ENCODE results near the gene SP5. TPM values are rescaled to one million over a fixed set of nuclear protein-coding genes. Genes with fewer than 3 reads are reported as not detected.

SP5 gene
- total and polyA plus RNA-seq, 2 donors (not counting 1 experiment from before 2014, with no cell fraction given), result not detected

DNA sequence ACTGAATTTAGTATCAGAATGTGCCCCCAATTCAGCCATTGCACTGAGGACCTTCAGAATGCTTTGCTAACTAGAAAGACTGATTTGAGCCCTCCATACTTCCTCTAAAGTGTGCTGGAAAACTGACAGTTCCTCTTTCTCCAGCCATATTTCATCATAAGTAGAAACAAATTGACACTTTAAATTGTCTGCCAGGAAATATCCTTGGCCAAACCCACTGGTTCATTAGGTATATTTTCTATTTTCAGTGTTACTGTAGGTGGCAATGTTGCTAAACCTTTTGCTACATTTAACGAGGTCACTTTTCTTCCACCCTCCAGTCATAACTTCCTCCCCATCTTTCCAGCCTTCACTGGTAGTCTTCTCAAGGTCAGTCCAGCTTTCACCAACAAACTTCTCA is 21.5 kb downstream of the SP5 start:
- Histone ChIP-seq H3K36me3 (replicated peaks in 1 of 2; ENCODE audit: control extremely low read depth in 1 of 2, control insufficient read depth in 1 of 2, extremely low read depth in 1 of 2, insufficient read depth in 2 of 2, low read length in 1 of 2) (no peaks in the 10 kb centered on the region), H2AFZ (ENCODE audit: insufficient read depth, low read depth, low read length, poor library complexity, severe bottlenecking) (no peak overlapping the region), H3K79me2 (ENCODE audit: control insufficient read depth, insufficient read depth, low read length) (no peaks in the 10 kb centered on the region), H4K20me1 (ENCODE audit: control insufficient read depth, insufficient read depth, low read length, poor library complexity, severe bottlenecking) (no peaks in the 10 kb centered on the region), H3K4me1 (ENCODE audit: control insufficient read depth in 2 of 2, insufficient read depth in 2 of 2, low read length in 2 of 2) (no peaks in the 10 kb centered on the region), H3K4me3 (ENCODE audit: control extremely low read depth in 1 of 5, extremely low read depth in 1 of 5, insufficient read depth in 1 of 5, low read depth in 2 of 5, low read length in 4 of 5) (no peak overlapping the region), H3K4me2 (replicated peaks; ENCODE audit: low read depth, low read length, poor library complexity, severe bottlenecking) (no peak overlapping the region), H3K27me3 (replicated peaks in 1 of 4; ENCODE audit: control extremely low read depth in 1 of 4, control insufficient read depth in 3 of 4, insufficient read depth in 4 of 4, low read length in 3 of 4) (peaks cover 0 to 14% (median 3%) of the 10 kb centered on the region in 4 experiments), H3K9ac (ENCODE audit: low read length) (no peak overlapping the region), H3K27ac (ENCODE audit: low read length in 2 of 2) (no peak overlapping the region), H3K9me3 (ENCODE audit: control extremely low read depth in 1 of 3, control insufficient read depth in 2 of 3, insufficient read depth in 1 of 3, low read length in 2 of 3) (peaks cover 0 to 6% (median 0%) of the 10 kb centered on the region in 3 donors)
- no peak for DNase-seq
- 40% methylated on average over 1 of the region's 1 CpG for WGBS (ENCODE audit: insufficient coverage)
- TF ChIP-seq EZH2 (IDR thresholded peaks at IDR 0.05; ENCODE audit: borderline replicate concordance, insufficient read depth, low read depth, low read length, poor library complexity, severe bottlenecking), result no peak
- TF ChIP-seq, protein P1, sequence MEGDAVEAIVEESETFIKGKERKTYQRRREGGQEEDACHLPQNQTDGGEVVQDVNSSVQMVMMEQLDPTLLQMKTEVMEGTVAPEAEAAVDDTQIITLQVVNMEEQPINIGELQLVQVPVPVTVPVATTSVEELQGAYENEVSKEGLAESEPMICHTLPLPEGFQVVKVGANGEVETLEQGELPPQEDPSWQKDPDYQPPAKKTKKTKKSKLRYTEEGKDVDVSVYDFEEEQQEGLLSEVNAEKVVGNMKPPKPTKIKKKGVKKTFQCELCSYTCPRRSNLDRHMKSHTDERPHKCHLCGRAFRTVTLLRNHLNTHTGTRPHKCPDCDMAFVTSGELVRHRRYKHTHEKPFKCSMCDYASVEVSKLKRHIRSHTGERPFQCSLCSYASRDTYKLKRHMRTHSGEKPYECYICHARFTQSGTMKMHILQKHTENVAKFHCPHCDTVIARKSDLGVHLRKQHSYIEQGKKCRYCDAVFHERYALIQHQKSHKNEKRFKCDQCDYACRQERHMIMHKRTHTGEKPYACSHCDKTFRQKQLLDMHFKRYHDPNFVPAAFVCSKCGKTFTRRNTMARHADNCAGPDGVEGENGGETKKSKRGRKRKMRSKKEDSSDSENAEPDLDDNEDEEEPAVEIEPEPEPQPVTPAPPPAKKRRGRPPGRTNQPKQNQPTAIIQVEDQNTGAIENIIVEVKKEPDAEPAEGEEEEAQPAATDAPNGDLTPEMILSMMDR (IDR thresholded peaks at IDR 0.05), result no peak
- POLR2A ChIA-PET, result no interaction called here
- no peak overlapping the region for H3K4me3 Mint-ChIP-seq
- no peak for ATAC-seq (ENCODE audit: low read depth)
- peaks cover 22% of the 10 kb centered on the region for H3K27me3 Mint-ChIP-seq
- peaks cover 7% of the 10 kb centered on the region for H3K9me3 Mint-ChIP-seq (ENCODE audit: insufficient read depth)
- no peaks in the 10 kb centered on the region for H3K4me1 Mint-ChIP-seq
- H3K27ac Mint-ChIP-seq, result no peak overlapping the region
- CTCF ChIA-PET, result no interaction called here
- intact Hi-C loops (cut with micrococcal nuclease), result no loop called here

DNA sequence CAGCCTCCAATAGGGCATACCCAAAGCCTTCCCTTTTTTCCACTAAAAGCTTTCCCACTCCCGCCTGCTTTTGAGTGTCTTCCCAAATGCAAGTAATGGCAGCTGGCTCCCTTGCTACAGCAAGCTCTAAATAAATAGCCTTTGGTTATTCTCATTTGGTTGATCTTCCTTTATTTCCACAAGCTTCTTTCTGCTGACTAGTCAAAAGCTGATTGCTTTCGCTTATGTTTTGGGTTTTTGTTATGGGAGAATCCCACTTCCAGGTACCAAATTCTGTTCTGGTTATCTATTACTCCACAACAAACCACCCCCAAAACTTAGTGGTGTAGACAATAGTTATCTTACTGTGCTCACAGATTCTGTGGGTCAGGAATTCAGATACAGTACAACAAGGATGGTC is 22.3 kb downstream of the SP5 start:
- Mint-ChIP-seq H3K27me3 (peaks cover 18% of the 10 kb centered on the region), H3K9me3 (ENCODE audit: insufficient read depth) (peaks cover 7% of the 10 kb centered on the region), H3K4me1 (no peaks in the 10 kb centered on the region), H3K27ac (no peak overlapping the region), H3K4me3 (no peak overlapping the region)
- no peak for DNase-seq
- no peaks in the 10 kb centered on the region for H4K20me1 ChIP-seq (ENCODE audit: control insufficient read depth, insufficient read depth, low read length, poor library complexity, severe bottlenecking)
- CTCF ChIA-PET, result no interaction called here
- ATAC-seq (ENCODE audit: low read depth), result no peak
- intact Hi-C loops (cut with micrococcal nuclease), result no loop called here
- H3K9me3 ChIP-seq (ENCODE audit: control extremely low read depth in 1 of 3, control insufficient read depth in 2 of 3, insufficient read depth in 1 of 3, low read length in 2 of 3), result peaks cover 0 to 6% (median 0%) of the 10 kb centered on the region in 3 donors
- H3K4me2 ChIP-seq (replicated peaks; ENCODE audit: low read depth, low read length, poor library complexity, severe bottlenecking), result no peak overlapping the region
- no peak overlapping the region for H3K27ac ChIP-seq (ENCODE audit: low read length in 2 of 2)
- TF ChIP-seq, protein P1 (IDR thresholded peaks at IDR 0.05), result no peak
- TF ChIP-seq EZH2 (IDR thresholded peaks at IDR 0.05; ENCODE audit: borderline replicate concordance, insufficient read depth, low read depth, low read length, poor library complexity, severe bottlenecking), result no peak
- H3K27me3 ChIP-seq (replicated peaks in 1 of 4; ENCODE audit: control extremely low read depth in 1 of 4, control insufficient read depth in 3 of 4, insufficient read depth in 4 of 4, low read length in 3 of 4), result peaks cover 0 to 17% (median 5%) of the 10 kb centered on the region in 4 experiments
- POLR2A ChIA-PET, result no interaction called here
- WGBS (ENCODE audit: insufficient coverage), result no CpG with 5 or more reads among the region's 2 CpGs
- H2AFZ ChIP-seq (ENCODE audit: insufficient read depth, low read depth, low read length, poor library complexity, severe bottlenecking), result no peak overlapping the region
- no peaks in the 10 kb centered on the region for H3K4me1 ChIP-seq (ENCODE audit: control insufficient read depth in 2 of 2, insufficient read depth in 2 of 2, low read length in 2 of 2)
- no peaks in the 10 kb centered on the region for H3K79me2 ChIP-seq (ENCODE audit: control insufficient read depth, insufficient read depth, low read length)
- no peak overlapping the region for H3K9ac ChIP-seq (ENCODE audit: low read length)
- no peak overlapping the region for H3K4me3 ChIP-seq (ENCODE audit: control extremely low read depth in 1 of 5, extremely low read depth in 1 of 5, insufficient read depth in 1 of 5, low read depth in 2 of 5, low read length in 4 of 5)
- no peaks in the 10 kb centered on the region for H3K36me3 ChIP-seq (replicated peaks in 1 of 2; ENCODE audit: control extremely low read depth in 1 of 2, control insufficient read depth in 1 of 2, extremely low read depth in 1 of 2, insufficient read depth in 2 of 2, low read length in 1 of 2)

Data from B cell (primary cell).